ENCODE measurements around the gene CGA. TPM values are rescaled to one million over a fixed set of nuclear protein-coding genes. Genes with fewer than 3 reads are reported as not detected.

The CGA gene
- total RNA-seq, result not detected in 2 replicates

GRCh38 chr6:87095087-87095509, at the start of gene CGA:
CGA (minus strand) TSS chr6:87095106; CDS start chr6:87088200, 6,906 bp downstream.

Other genes with a start within 250 kb of the CGA start
- gene HTR1E, start 157.6 kb downstream of the CGA start, total RNA-seq, result not detected in 2 replicates
- 19.3 and 34.8 TPM in 2 replicates for gene ZNF292, start 60.5 kb upstream of the CGA start, total RNA-seq
- gene SMIM8, start 227.5 kb upstream of the CGA start, total RNA-seq, result 2.6 and 3.3 TPM in 2 replicates
- gene GJB7, start 234.2 kb upstream of the CGA start, total RNA-seq, result 0.88 and 1.3 TPM in 2 replicates
- gene C6orf163, start 249.7 kb upstream of the CGA start, total RNA-seq, result 1.8 and 2.6 TPM in 2 replicates

Measured in placental pericyte (primary cell).